ENCODE results near the gene NPTN.
A peak's percentile ranks its signal among the peaks of the same experiment; 100 is the strongest.

Gene NPTN

DNA sequence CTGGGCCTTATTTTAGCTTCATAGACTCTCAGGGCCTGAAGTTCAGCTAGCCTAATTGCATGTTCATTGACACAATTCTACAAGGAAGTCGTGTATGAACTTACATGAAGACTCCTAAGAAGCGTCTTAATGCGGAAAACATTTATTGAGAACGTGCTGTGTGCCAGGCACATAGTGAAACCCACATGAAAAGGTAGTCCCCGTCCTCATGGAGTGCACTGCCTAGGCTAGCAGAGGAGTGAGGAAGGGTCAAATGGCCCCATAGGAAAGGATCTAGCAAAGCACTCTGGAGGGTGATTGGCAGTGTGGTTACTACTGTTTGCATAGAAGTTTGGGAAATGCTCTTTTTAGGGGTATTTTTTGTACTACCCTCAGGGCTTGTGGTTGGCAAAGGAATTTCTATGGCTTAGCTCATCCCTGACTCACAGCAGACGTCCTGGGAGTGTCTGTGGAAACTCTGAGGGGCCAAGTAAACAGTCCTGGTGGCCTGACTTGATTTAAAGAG, 854 bp upstream of the NPTN start:
- in situ Hi-C loops (cut with HindIII; ENCODE audit: low sequenced_read_pairs), result no loop called here
- TF ChIP-seq, protein P1, sequence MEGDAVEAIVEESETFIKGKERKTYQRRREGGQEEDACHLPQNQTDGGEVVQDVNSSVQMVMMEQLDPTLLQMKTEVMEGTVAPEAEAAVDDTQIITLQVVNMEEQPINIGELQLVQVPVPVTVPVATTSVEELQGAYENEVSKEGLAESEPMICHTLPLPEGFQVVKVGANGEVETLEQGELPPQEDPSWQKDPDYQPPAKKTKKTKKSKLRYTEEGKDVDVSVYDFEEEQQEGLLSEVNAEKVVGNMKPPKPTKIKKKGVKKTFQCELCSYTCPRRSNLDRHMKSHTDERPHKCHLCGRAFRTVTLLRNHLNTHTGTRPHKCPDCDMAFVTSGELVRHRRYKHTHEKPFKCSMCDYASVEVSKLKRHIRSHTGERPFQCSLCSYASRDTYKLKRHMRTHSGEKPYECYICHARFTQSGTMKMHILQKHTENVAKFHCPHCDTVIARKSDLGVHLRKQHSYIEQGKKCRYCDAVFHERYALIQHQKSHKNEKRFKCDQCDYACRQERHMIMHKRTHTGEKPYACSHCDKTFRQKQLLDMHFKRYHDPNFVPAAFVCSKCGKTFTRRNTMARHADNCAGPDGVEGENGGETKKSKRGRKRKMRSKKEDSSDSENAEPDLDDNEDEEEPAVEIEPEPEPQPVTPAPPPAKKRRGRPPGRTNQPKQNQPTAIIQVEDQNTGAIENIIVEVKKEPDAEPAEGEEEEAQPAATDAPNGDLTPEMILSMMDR (IDR thresholded peaks at IDR 0.05; ENCODE audit: low read depth, low read length), result no peak
- H3K4me3 ChIP-seq (ENCODE audit: low read depth, low read length), result peak overlapping the region; percentile 36
- DNase-seq (ENCODE audit: low read depth, low spot score), result peak; percentile 94

DNA sequence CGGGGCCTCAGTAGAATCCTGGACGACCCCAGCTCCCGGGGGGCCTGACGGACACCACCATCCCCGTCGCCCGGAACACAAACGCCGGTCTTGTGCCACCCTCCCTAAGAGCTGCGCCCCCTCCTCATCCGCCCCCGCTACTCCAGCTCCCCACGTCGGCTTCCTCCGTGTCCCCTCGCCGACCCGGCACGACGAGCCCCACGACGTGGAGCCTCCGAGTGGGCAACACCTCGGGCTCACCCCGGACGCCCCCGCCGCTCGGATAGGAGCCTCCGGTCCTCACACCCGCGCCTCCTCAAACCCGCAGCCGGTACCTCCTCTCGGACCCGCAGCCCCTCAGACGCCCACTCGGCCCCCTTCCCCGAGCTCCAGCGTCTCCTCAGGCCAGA, 525 bp downstream of the NPTN start:
- peak overlapping the region; percentile 85 for H3K4me3 ChIP-seq (ENCODE audit: low read depth, low read length)
- in situ Hi-C loops (cut with HindIII; ENCODE audit: low sequenced_read_pairs), result no loop called here
- TF ChIP-seq, protein P1 (IDR thresholded peaks at IDR 0.05; ENCODE audit: low read depth, low read length), result no peak
- no peak for DNase-seq (ENCODE audit: low read depth, low spot score)

DNA sequence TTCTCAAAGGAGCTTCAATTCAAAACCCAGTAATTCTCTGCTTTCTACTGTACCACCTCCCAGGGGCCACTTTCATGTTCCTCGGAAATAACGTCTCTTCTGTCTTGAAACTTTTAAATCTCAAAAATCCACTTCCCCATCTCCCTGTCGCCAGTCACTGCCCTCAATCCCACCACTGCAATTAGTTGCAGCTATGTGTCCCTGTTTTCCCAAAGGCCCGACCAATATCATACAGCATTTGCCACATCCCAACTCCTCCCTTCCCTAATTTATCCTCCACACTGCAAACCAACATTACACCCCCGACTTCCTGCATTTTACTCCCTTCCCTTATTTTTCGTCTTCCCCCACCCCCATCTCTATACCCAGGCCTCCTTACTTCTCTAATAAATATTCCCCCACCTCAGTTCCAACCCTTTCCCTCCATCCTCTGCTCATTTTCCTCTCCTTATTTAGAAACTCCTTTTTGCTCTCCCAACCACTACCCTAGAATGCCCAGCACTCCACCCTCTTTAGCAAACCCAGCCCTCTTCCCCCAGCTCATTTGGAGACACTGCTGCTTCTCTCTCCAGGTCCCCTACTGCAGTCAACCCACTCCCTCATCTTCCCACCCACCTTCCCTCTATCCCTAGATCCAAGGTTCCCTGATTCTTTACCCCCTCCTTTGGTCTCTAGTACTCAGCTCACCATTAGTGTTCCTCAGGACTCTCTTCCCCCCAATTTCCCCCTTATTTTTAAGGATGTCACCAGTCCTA, 1.1 kb downstream of the NPTN start:
- in situ Hi-C loops (cut with HindIII; ENCODE audit: low sequenced_read_pairs), result no loop called here
- TF ChIP-seq, protein P1 (IDR thresholded peaks at IDR 0.05; ENCODE audit: low read depth, low read length), result no peak
- H3K4me3 ChIP-seq (ENCODE audit: low read depth, low read length), result peak overlapping the region; percentile 85
- peak; percentile 53 for DNase-seq (ENCODE audit: low read depth, low spot score)

DNA sequence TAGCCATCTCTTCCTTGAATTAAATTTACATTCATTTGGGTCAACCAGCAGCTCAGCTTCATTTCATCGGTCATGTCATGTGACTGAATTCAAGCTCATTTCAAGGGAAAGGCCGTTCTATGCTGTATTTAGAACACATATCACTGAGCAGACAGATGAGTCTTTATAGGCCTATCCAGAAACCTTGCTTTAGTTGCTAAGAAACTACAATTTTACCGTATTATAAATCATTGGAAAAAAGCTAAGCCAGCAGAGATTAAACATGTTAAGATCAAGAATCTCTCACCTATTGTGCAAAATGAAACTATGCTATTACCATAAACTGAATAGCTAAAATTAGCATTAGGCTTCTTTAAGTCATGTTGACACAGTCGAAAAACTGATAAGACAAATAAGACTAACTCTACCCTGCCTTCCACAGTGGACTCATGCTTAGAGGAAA, 2.2 kb downstream of the NPTN start:
- no peak for DNase-seq (ENCODE audit: low read depth, low spot score)
- H3K4me3 ChIP-seq (ENCODE audit: low read depth, low read length), result no peak overlapping the region
- TF ChIP-seq, protein P1 (IDR thresholded peaks at IDR 0.05; ENCODE audit: low read depth, low read length), result no peak
- in situ Hi-C loops (cut with HindIII; ENCODE audit: low sequenced_read_pairs), result no loop called here

DNA sequence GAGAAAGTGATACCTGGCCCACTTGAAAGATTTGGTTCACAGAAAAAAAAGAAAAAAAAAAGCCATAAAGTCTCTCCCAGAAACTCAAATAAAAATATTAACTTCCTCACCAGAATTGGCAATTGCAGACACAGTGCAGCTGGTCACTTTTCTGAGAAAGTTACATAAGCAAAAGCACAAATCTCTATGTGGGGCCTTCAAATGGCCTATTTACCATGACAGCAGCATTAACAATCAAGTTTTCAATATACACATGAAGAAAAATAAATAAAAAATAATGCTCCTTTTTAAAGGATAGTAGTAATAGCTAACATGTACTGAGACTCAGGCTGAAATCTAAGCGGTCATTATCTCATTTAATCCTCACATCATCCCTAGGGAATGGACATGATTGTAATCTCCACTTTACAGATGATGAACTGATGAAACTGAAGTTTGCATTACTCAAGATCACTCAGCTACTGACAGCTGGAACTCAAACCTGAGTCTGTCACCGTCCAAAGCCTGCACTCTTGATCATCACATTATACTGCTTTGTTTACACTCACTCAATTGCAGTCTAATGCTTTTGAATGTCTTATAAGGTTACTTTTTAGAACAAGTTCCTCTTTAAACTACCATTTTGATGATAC, 3.3 kb downstream of the NPTN start:
- TF ChIP-seq, protein P1 (IDR thresholded peaks at IDR 0.05; ENCODE audit: low read depth, low read length), result no peak
- no peak overlapping the region for H3K4me3 ChIP-seq (ENCODE audit: low read depth, low read length)
- DNase-seq (ENCODE audit: low read depth, low spot score), result no peak
- in situ Hi-C loops (cut with HindIII; ENCODE audit: low sequenced_read_pairs), result no loop called here

DNA sequence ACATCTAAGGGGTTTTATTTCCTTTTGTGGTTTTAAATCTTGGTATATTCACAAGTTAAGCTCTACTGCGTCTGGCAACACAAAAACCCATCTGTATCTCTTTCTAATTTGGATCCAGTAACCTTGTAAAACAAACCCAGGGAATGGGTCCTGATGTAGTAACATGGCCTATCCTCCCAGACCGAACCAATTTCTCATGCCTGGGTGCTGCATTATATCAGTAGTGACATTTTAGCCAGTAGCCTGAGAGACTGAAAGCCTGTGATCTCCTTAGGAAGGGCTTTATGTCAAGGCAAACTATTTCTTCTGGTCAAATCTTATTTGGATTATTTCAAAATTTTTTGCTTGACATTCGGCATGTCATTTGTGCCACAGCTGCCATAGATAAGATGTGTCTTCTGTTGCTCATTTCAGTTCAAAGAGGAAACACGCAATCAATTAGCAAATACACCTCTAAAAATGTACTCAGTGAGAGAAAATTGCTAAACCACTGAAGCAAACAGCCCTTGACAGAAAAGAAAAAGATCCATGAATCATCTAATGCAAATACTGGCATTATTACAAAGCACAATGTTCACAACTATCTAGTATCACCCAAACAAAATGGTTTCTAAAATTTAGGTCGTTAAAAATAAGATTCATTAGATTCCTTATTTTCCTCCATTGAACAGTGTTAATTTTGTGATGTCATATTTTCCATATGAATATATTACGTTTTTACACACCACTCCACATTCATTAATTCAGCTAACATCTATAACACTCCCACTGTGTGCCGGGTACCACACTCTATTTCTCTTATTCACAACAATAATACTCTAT, 4.0 kb downstream of the NPTN start:
- in situ Hi-C loops (cut with HindIII; ENCODE audit: low sequenced_read_pairs), result no loop called here
- DNase-seq (ENCODE audit: low read depth, low spot score), result no peak
- TF ChIP-seq, protein P1 (IDR thresholded peaks at IDR 0.05; ENCODE audit: low read depth, low read length), result no peak
- H3K4me3 ChIP-seq (ENCODE audit: low read depth, low read length), result no peak overlapping the region
